ENCODE data around the gene SDC3. TPM values are rescaled to one million over a fixed set of nuclear protein-coding genes. Genes with fewer than 3 reads are reported as not detected.

The SDC3 gene
- 11.9 and 15.7 TPM in 2 replicates for total RNA-seq

DNA sequence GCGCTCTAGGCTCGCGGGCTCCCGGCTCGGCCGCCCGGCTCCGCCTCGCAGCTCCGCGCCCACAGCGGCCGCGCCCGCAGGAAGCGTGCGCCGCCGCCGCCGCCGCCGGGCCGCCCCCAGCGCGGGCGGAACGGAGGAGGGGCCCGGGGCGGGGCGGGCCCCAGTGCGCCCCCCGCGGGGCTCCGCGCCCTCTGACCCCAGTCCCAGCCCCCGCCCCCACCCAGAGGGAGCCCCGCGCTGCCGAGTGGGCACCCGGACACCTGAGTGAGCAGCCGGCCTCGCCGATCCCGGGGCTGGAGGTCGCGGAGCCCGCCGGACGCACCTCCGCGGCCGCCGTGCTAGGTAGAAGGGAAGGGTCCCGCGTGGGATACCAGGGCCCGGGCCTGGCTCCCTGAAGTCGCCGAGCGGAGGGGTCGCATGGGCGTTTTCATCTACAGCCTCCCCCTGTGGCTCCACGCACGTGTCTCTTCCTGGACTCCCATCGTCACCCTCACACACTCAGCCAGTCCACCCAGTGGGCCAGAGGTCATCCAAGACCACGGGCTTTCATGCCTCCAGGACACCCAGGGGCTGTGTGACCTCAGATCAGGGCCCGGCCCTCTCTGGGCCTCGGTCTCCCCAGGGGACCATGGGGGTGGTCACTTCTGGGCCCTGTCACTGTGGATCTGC lies at the start of gene SDC3:
Gene SDC3 (minus strand): TSS at position 63 of the 669 bp plus-strand sequence. CDS start 172 bp downstream, outside the sequence.

Other genes starting within 250 kb of the SDC3 start
- gene MATN1, start 185.2 kb downstream of the SDC3 start, total RNA-seq = not detected in 2 replicates
- 54.0 and 55.9 TPM in 2 replicates for gene LAPTM5, start 151.0 kb downstream of the SDC3 start, total RNA-seq
- gene PUM1, start 157.0 kb upstream of the SDC3 start, total RNA-seq = 46.4 and 63.8 TPM in 2 replicates